ENCODE measurements around the gene KRTAP5-7.

DNA sequence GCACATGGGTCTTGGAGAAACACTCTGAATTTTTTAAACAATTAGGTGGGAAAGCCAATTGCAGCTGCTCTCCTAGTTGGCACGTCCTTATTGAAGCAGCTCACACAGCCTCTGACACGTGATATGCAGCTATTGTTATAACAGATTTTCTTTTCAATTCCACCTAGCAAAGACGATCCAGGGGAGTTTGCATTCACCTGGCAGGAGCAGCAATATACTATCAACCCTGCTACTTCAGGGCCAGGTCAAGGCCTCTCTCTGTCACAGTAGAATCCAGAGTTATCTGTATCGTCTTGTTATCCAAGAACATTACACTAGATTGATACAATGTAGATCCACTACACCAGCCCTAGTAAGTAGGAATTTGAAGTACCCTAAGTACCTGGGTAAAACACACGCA is 47.4 kb downstream of the KRTAP5-7 start:
- TF ChIP-seq, protein P1, sequence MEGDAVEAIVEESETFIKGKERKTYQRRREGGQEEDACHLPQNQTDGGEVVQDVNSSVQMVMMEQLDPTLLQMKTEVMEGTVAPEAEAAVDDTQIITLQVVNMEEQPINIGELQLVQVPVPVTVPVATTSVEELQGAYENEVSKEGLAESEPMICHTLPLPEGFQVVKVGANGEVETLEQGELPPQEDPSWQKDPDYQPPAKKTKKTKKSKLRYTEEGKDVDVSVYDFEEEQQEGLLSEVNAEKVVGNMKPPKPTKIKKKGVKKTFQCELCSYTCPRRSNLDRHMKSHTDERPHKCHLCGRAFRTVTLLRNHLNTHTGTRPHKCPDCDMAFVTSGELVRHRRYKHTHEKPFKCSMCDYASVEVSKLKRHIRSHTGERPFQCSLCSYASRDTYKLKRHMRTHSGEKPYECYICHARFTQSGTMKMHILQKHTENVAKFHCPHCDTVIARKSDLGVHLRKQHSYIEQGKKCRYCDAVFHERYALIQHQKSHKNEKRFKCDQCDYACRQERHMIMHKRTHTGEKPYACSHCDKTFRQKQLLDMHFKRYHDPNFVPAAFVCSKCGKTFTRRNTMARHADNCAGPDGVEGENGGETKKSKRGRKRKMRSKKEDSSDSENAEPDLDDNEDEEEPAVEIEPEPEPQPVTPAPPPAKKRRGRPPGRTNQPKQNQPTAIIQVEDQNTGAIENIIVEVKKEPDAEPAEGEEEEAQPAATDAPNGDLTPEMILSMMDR (IDR thresholded peaks at IDR 0.05) = no peak
- TF ChIP-seq EP300 (IDR thresholded peaks at IDR 0.05) (no peak), POLR2A (IDR thresholded peaks at IDR 0.05; ENCODE audit: low read depth) (no peak), POLR2AphosphoS5 (IDR thresholded peaks at IDR 0.05) (no peak)

Data from esophagus muscularis mucosa (tissue), 4 donors.